Tibial nerve (tissue), 4 donors: ENCODE results near the gene HAGHL. TPM values are rescaled to one million over a fixed set of nuclear protein-coding genes. Genes with fewer than 3 reads are reported as not detected.

Experiments
- DNase-seq, 2 donors: peaks; one replicate each; pipeline ENCODE4 v3.0.0-alpha.2; 2019; ENCODE audit warnings: low spot score in 2 of 2
- H3K27ac ChIP-seq, 4 donors: fragments of 200-600 bp; sonication (generic) in 3 of 4; one replicate each; pipeline ENCODE4 v1.5.1; 2017 to 2019; ENCODE audit warnings: mild to moderate bottlenecking in 1 of 4
- H3K27me3 ChIP-seq, 2 donors: fragments of 200-600 bp; sonication (generic) in 1 of 2; one replicate each; pipeline versions ENCODE4 v1.5.1 to v1.6.0; 2017 to 2019
- H3K36me3 ChIP-seq, 3 donors: fragments of 200-600 bp; sonication (generic); one replicate each; pipeline ENCODE4 v1.5.1; 2018 to 2019
- H3K4me1 ChIP-seq, 4 donors: fragments of 200-600 bp; sonication (generic) in 3 of 4; one replicate each; pipeline ENCODE4 v1.5.1; 2017 to 2019
- H3K4me3 ChIP-seq, 4 donors: fragments of 200-600 bp; sonication (generic) in 3 of 4; one replicate each; pipeline ENCODE4 v1.5.1; 2017 to 2019; ENCODE audit warnings: mild to moderate bottlenecking in 1 of 4, moderate library complexity in 1 of 4
- H3K9me3 ChIP-seq, 4 donors: fragments of 200-600 bp; sonication (generic) in 3 of 4; one replicate each; pipeline ENCODE4 v1.5.1; 2017 to 2019
- CTCF ChIP-seq, 5 experiments: fragments of 200-600 bp in 3 of 5; fragments of 450-650 bp in 2 of 5; sonication (generic) in 3 of 5; IDR thresholded peaks; one replicate each; pipeline ENCODE4 v1.5.1; 2016 to 2019; ENCODE audit warnings: antibody characterized with exemption in 5 of 5, mild to moderate bottlenecking in 3 of 5, moderate library complexity in 2 of 5
- EP300 ChIP-seq, 2 donors: sonication (generic); formaldehyde crosslinking; IDR thresholded peaks; one replicate each; pipeline ENCODE4 v1.6.1; 2017; ENCODE audit warnings: antibody characterized with exemption in 2 of 2, mild to moderate bottlenecking in 1 of 2
- POLR2A ChIP-seq, 2 donors: fragments of 450-650 bp; IDR thresholded peaks; one replicate each; pipeline ENCODE4 v1.6.1; 2017; ENCODE audit warnings: antibody characterized with exemption in 2 of 2, mild to moderate bottlenecking in 2 of 2, moderate library complexity in 2 of 2
- WGBS, 2 donors: methylation state at CpG; one replicate each; pipeline ENCODE4 v1.1.5; 2018; 5-methylcytosine and 5-hydroxymethylcytosine counted together
- total RNA-seq, 4 donors: library from RNA; depleted of rRNA; stranded (reverse); fragments of >200 nt; gene quantifications; one replicate each; pipeline ENCODE4 v1.1.0, GENCODE V29; 2016

HAGHL gene
- total RNA-seq, 4 donors from 2014 or later, result 3.5 to 18.0 (median 6.3) TPM

GRCh38 chr16:743794-744500, 17.0 kb downstream of the HAGHL start:
- TF ChIP-seq CTCF (IDR thresholded peaks at IDR 0.05) (no peak), EP300 (IDR thresholded peaks at IDR 0.05) (no peak), POLR2A (IDR thresholded peaks at IDR 0.05) (no peak)
- Histone ChIP-seq H3K27ac (no peak overlapping the region), H3K4me3 (no peak overlapping the region), H3K36me3 (peaks cover 0 to 7% (median 0%) of the 10 kb centered on the region in 3 donors), H3K9me3 (no peaks in the 10 kb centered on the region), H3K4me1 (peaks cover 0 to 16% (median 14%) of the 10 kb centered on the region in 4 donors), H3K27me3 (peaks cover 0 to 3% of the 10 kb centered on the region in 2 donors)
- DNase-seq, result no peak
- 72 to 75% methylated on average over 17 to 18 of the region's 21 CpGs for WGBS, 2 donors

GRCh38 chr16:745739-746138, 18.8 kb downstream of the HAGHL start:
- H3K9me3 ChIP-seq, result no peaks in the 10 kb centered on the region
- no peak for DNase-seq
- TF ChIP-seq POLR2A (IDR thresholded peaks at IDR 0.05) (no peak), CTCF (IDR thresholded peaks at IDR 0.05) (peak in 1 of 5 experiments; percentile 14), EP300 (IDR thresholded peaks at IDR 0.05) (no peak)
- no peak overlapping the region for H3K4me3 ChIP-seq
- peaks cover 0 to 6% (median 3%) of the 10 kb centered on the region in 4 donors for H3K4me1 ChIP-seq
- H3K36me3 ChIP-seq, result no peaks in the 10 kb centered on the region
- H3K27ac ChIP-seq, result no peak overlapping the region
- H3K27me3 ChIP-seq, result peaks cover 0 to 3% of the 10 kb centered on the region in 2 donors
- 1% methylated on average over 11 to 12 of the region's 14 CpGs for WGBS, 2 donors

- TF ChIP-seq CTCF (IDR thresholded peaks at IDR 0.05) (no peak), EP300 (IDR thresholded peaks at IDR 0.05) (no peak), POLR2A (IDR thresholded peaks at IDR 0.05) (no peak)
- Histone ChIP-seq H3K4me3 (no peak overlapping the region), H3K4me1 (no peaks in the 10 kb centered on the region)
These were observed 19.7 kb downstream of the HAGHL start for GRCh38 chr16:746637-747036.

GRCh38 chr16:747978-748746, 21.3 kb downstream of the HAGHL start:
- Histone ChIP-seq H3K4me3 (no peak overlapping the region), H3K4me1 (no peaks in the 10 kb centered on the region), H3K9me3 (no peaks in the 10 kb centered on the region), H3K27me3 (peaks cover 0 to 16% of the 10 kb centered on the region in 2 donors), H3K27ac (no peak overlapping the region), H3K36me3 (no peaks in the 10 kb centered on the region)
- 72 to 73% methylated on average over 29 to 39 of the region's 39 CpGs for WGBS, 2 donors
- DNase-seq, result no peak
- no peak for TF ChIP-seq POLR2A (IDR thresholded peaks at IDR 0.05)
- TF ChIP-seq CTCF (IDR thresholded peaks at IDR 0.05), result no peak
- TF ChIP-seq EP300 (IDR thresholded peaks at IDR 0.05), result no peak

More at GRCh38 chr16:746637-747036, 19.7 kb downstream of the HAGHL start:
- peaks cover 0 to 6% of the 10 kb centered on the region in 2 donors for H3K27me3 ChIP-seq
- 75 to 83% methylated on average over 4 to 11 of the region's 13 CpGs for whole genome bisulfite sequencing, 2 donors
- no peak overlapping the region for H3K27ac ChIP-seq
- no peak for DNase-seq
- H3K36me3 ChIP-seq, result no peaks in the 10 kb centered on the region
- no peaks in the 10 kb centered on the region for H3K9me3 ChIP-seq

- H3K27me3 ChIP-seq, result peaks cover 0 to 23% of the 10 kb centered on the region in 2 donors
- H3K36me3 ChIP-seq, result no peaks in the 10 kb centered on the region
- no peak overlapping the region for H3K27ac ChIP-seq
- DNase-seq, result no peak
- no peaks in the 10 kb centered on the region for H3K9me3 ChIP-seq
- no peaks in the 10 kb centered on the region for H3K4me1 ChIP-seq
- H3K4me3 ChIP-seq, result no peak overlapping the region
- TF ChIP-seq EP300 (IDR thresholded peaks at IDR 0.05), result no peak
- TF ChIP-seq CTCF (IDR thresholded peaks at IDR 0.05), result no peak
- no peak for TF ChIP-seq POLR2A (IDR thresholded peaks at IDR 0.05)
- WGBS, 2 donors, result 59 to 77% methylated on average over 6 of the region's 6 CpGs
These were observed 22.1 kb downstream of the HAGHL start for GRCh38 chr16:749010-749409.
